GM12864 (cell line): Measurements from ENCODE around the gene THSD4.

Source experiments
- DNase-seq: peaks from one replicate; pipeline ENCODE4 v3.0.0-alpha.2; 2011; ENCODE audit warnings: low read depth
- H3K4me3 ChIP-seq: 2 replicates; pipeline ENCODE4 v1.5.1; 2011; ENCODE audit warnings: mild to moderate bottlenecking, low read depth, low read length, control low read depth
- CTCF ChIP-seq: IDR thresholded peaks from 2 replicates; pipeline ENCODE4 v1.5.1; 2011; ENCODE audit warnings: low read depth, mild to moderate bottlenecking, moderate library complexity, low read length, control low read depth, inconsistent platforms; ENCODE audit errors: missing control alignments

The THSD4 gene

GRCh38 chr15:71183063-71183462 is 67.8 kb downstream of the THSD4 start:
- no peak for DNase-seq
- no peak for TF ChIP-seq CTCF
- H3K4me3 ChIP-seq = no peak overlapping the region

GRCh38 chr15:71185706-71186105 is 70.4 kb downstream of the THSD4 start:
- H3K4me3 ChIP-seq = no peak overlapping the region
- TF ChIP-seq CTCF = no peak

GRCh38 chr15:71186267-71186666 is 71.0 kb downstream of the THSD4 start:
- H3K4me3 ChIP-seq = no peak overlapping the region
- TF ChIP-seq CTCF = no peak
- no peak for DNase-seq

More at GRCh38 chr15:71185706-71186105, 70.4 kb downstream of the THSD4 start:
- no peak for DNase-seq

- TF ChIP-seq CTCF = no peak
- no peak overlapping the region for H3K4me3 ChIP-seq
- no peak for DNase-seq
Measured at GRCh38 chr15:71187078-71187477, 71.8 kb downstream of the THSD4 start.

GRCh38 chr15:71187526-71187925 is 72.3 kb downstream of the THSD4 start:
- DNase-seq = no peak
- no peak for TF ChIP-seq CTCF
- no peak overlapping the region for H3K4me3 ChIP-seq

- no peak for TF ChIP-seq CTCF
- H3K4me3 ChIP-seq = no peak overlapping the region
- no peak for DNase-seq
Measured at GRCh38 chr15:71189718-71190117, 74.4 kb downstream of the THSD4 start.

GRCh38 chr15:71191296-71191695 is 76.0 kb downstream of the THSD4 start:
- TF ChIP-seq CTCF = no peak
- no peak overlapping the region for H3K4me3 ChIP-seq
- no peak for DNase-seq
